K562 (cell line): Measurements from ENCODE around the gene NNAT. TPM values are rescaled to one million over a fixed set of nuclear protein-coding genes. Genes with fewer than 3 reads are reported as not detected.
A peak's percentile ranks its signal among the peaks of the same experiment; 100 is the strongest.

ENCODE experiments used
- ATAC-seq: fragments of 200-7000 bp; cut with Tn5 transposase; 3 replicates; pipeline ENCODE4 v1.9.1; 2020; ENCODE audit warnings: moderate library complexity
- BruUV-seq: library from RNA; stranded (reverse); fragments of 400-500 nt; replicated peaks from 2 replicates; lab custom pipeline; 2021; lab: Mats Ljungman, UMichigan
- CTCF ChIA-PET: fragments of 300-600 bp; formaldehyde crosslinking; extraction: SDS; loops from one replicate; lab custom pipeline; 2021; ENCODE audit warnings: low intra/inter-chr PET ratio; lab: Yijun Ruan, JAX
- POLR2A ChIA-PET: fragments of 300-600, 350-650 bp; sonication (Branson Sonifier 250); formaldehyde crosslinking; extraction: SDS; loops from one replicate; lab custom pipeline; 2021; ENCODE audit warnings: antibody characterized with exemption, inconsistent platforms; lab: Yijun Ruan, JAX
- DNase-seq, 4 experiments: peaks; one replicate each; pipeline versions ENCODE4 v3.0.0 to v3.0.0-alpha.2; 2011 to 2018; ENCODE audit warnings: low spot score in 3 of 4, mixed read lengths in 3 of 4; ENCODE audit errors: extremely low read depth in 1 of 4
- FAIRE-seq: peaks from 2 replicates; lab custom pipeline; 2011; peaks lifted over from hg19 to GRCh38; lab: Jason Lieb, UNC
- H2AFZ ChIP-seq: 2 replicates; pipeline ENCODE4 v1.6.0; 2011; ENCODE audit warnings: low read depth, low read length, control low read depth, inconsistent platforms
- H3K27ac ChIP-seq: fragments of 200-600 bp; 3 replicates; pipeline ENCODE4 v1.8.0; 2011; ENCODE audit warnings: low read depth, mild to moderate bottlenecking, control low read depth, inconsistent platforms, low read length, moderate library complexity, mixed read lengths; ENCODE audit errors: extremely low read depth
- H3K27me3 ChIP-seq, 2 experiments: fragments of 300-600 bp in 1 of 2; 2 replicates in 1 of 2; 3 replicates in 1 of 2; pipeline versions ENCODE4 v1.6.0 to v1.8.0; 2011; ENCODE audit warnings: inconsistent platforms in 2 of 2, low read length in 2 of 2, mild to moderate bottlenecking in 1 of 2, mixed read lengths in 1 of 2, moderate library complexity in 1 of 2; ENCODE audit not compliant: control insufficient read depth in 2 of 2, insufficient read depth in 2 of 2
- H3K36me3 ChIP-seq: fragments of 300-600 bp; 3 replicates; pipeline ENCODE4 v1.8.0; 2011; ENCODE audit warnings: mild to moderate bottlenecking, low read length, inconsistent platforms; ENCODE audit not compliant: control insufficient read depth, insufficient read depth
- H3K4me1 ChIP-seq, 2 experiments: fragments of 200-600 bp in 1 of 2; replicated peaks in 1 of 2; 2 replicates in 1 of 2; 3 replicates in 1 of 2; pipeline versions ENCODE4 v1.5.1 to v1.8.0; 2011; ENCODE audit warnings: inconsistent platforms in 2 of 2, low read length in 2 of 2, mild to moderate bottlenecking in 1 of 2, mixed read lengths in 1 of 2, moderate library complexity in 1 of 2; ENCODE audit not compliant: control insufficient read depth in 2 of 2, insufficient read depth in 2 of 2
- H3K4me2 ChIP-seq: 2 replicates; pipeline ENCODE4 v1.6.1; 2011; ENCODE audit warnings: low read length, control low read depth, inconsistent platforms, mixed read lengths; ENCODE audit not compliant: insufficient read depth
- H3K4me3 ChIP-seq: fragments of 200-600 bp; sonication (generic), shearing (Covaris generic); 2 replicates; pipeline ENCODE4 v1.5.1; 2016; ENCODE audit warnings: control low read depth, inconsistent platforms
- H3K79me2 ChIP-seq: fragments of 200-600 bp; 3 replicates; pipeline ENCODE4 v1.8.0; 2011; ENCODE audit warnings: low read length, inconsistent platforms; ENCODE audit not compliant: control insufficient read depth, insufficient read depth
- H3K9ac ChIP-seq, 2 experiments: 2 replicates each; pipeline versions ENCODE4 v1.6.0 to v1.6.1; 2011; ENCODE audit warnings: low read depth in 2 of 2, low read length in 2 of 2, control low read depth in 1 of 2, inconsistent platforms in 1 of 2, mild to moderate bottlenecking in 1 of 2, mixed read lengths in 1 of 2; ENCODE audit not compliant: insufficient read depth in 1 of 2
- H3K9me1 ChIP-seq: one replicate; pipeline ENCODE4 v1.6.0; 2011; ENCODE audit warnings: inconsistent platforms, mild to moderate bottlenecking, low read length, moderate library complexity; ENCODE audit not compliant: control insufficient read depth, insufficient read depth
- H3K9me3 ChIP-seq: replicated peaks from 2 replicates; pipeline ENCODE4 v1.5.1; 2011; ENCODE audit warnings: low read depth, low read length, inconsistent platforms; ENCODE audit not compliant: control insufficient read depth, insufficient read depth
- H4K20me1 ChIP-seq: replicated peaks from 2 replicates; pipeline ENCODE4 v1.6.1; 2011; ENCODE audit warnings: low read length, inconsistent platforms, mixed read lengths; ENCODE audit not compliant: control insufficient read depth, insufficient read depth
- BRD4 ChIP-seq: fragments of 200-600 bp; sonication (generic); IDR thresholded peaks from 2 replicates; pipeline ENCODE4 v1.6.1; 2017; ENCODE audit warnings: inconsistent platforms
- E2F4 ChIP-seq: sonication (generic); formaldehyde crosslinking; IDR thresholded peaks from 2 replicates; pipeline ENCODE4 v1.8.0; 2022; ENCODE audit warnings: mild to moderate bottlenecking, low read depth, missing genetic modification reagents
- NR4A1 ChIP-seq, 2 experiments: fragments of 250-450 bp in 1 of 2; fragments of 450-650 bp in 1 of 2; sonication (Bioruptor Pico) in 1 of 2; IDR thresholded peaks; 2 replicates each; pipeline versions ENCODE4 v1.4.0 to v1.6.1; 2016 to 2020; ENCODE audit warnings: mild to moderate bottlenecking in 2 of 2, missing compliant biosample characterization in 1 of 2, missing genetic modification characterization in 1 of 2, moderate library complexity in 1 of 2
- SETDB1 ChIP-seq: IDR thresholded peaks from one replicate; pipeline ENCODE4 v1.6.1; 2012; ENCODE audit warnings: low read length, control low read depth, inconsistent platforms
- STAT5A ChIP-seq: IDR thresholded peaks from 2 replicates; pipeline ENCODE4 v1.6.1; 2012; ENCODE audit warnings: low read length, inconsistent platforms, borderline replicate concordance
- TCF3 ChIP-seq: sonication (generic); formaldehyde crosslinking; IDR thresholded peaks from 2 replicates; pipeline ENCODE4 v1.4.0; 2020; ENCODE audit warnings: mild to moderate bottlenecking, missing genetic modification reagents
- YBX1 ChIP-seq: fragments of 450-650 bp; IDR thresholded peaks from 2 replicates; pipeline ENCODE4 v1.7.1; 2016; ENCODE audit warnings: mild to moderate bottlenecking
- YY1 ChIP-seq, 3 experiments: IDR thresholded peaks; 2 replicates each; pipeline ENCODE4 v1.6.1; 2011; ENCODE audit warnings: low read length in 2 of 3, mild to moderate bottlenecking in 2 of 3, moderate library complexity in 2 of 3, borderline replicate concordance in 1 of 3, control low read depth in 1 of 3, low read depth in 1 of 3; ENCODE audit not compliant: insufficient read depth in 3 of 3, insufficient replicate concordance in 2 of 3, control insufficient read depth in 1 of 3, insufficient read length in 1 of 3; ENCODE audit errors: extremely low read depth in 1 of 3
- ZNF23 ChIP-seq: fragments of 250-450 bp; sonication (Bioruptor Pico); IDR thresholded peaks from 2 replicates; pipeline ENCODE4 v1.4.0; 2020; ENCODE audit warnings: mild to moderate bottlenecking
- WGBS: fragments of 100-300 bp; shearing (Covaris generic); methylation state at CpG from one replicate; pipeline ENCODE4 v1.1.6; 2016; ENCODE audit warnings: low coverage, mixed read lengths; ENCODE audit not compliant: insufficient coverage; ENCODE audit errors: missing lambda C conversion rate; 5-methylcytosine and 5-hydroxymethylcytosine counted together
- in situ Hi-C: fragments of 300-500 bp; cut with MboI; formaldehyde crosslinking; loops from 4 replicates; pipeline ENCODE4 v1.15.0; 2018; ENCODE audit warnings: inconsistent platforms, mixed read lengths
- intact Hi-C: fragments of 100-400 bp; cut with micrococcal nuclease; formaldehyde crosslinking; loops from 2 replicates; pipeline ENCODE4 v1.14.2; 2022
- polyA plus RNA-seq, 8 experiments: library from polyadenylated mRNA; depleted of rRNA in 4 of 8; stranded (reverse) in 5 of 8; unstranded in 3 of 8; fragments of >200 nt; fragmentation: Nextera tagmentation in 2 of 8; fragmentation: Illumina TruSeq in 1 of 8; extraction: Ambion mirVana in 2 of 8; extraction: Trizol in 1 of 8; gene quantifications; 2 replicates each; pipeline versions ENCODE4 v1.2.1 to v1.2.3, GENCODE V29; 2011 to 2014; ENCODE audit warnings: inconsistent platforms in 1 of 8, missing spikeins in 1 of 8
- total RNA-seq, 7 experiments: library from RNA; depleted of rRNA in 6 of 7; stranded (reverse); fragments of >200 nt in 6 of 7; fragmentation: Illumina TruSeq in 2 of 7; extraction: Trizol in 2 of 7; gene quantifications; 2 replicates each; pipeline versions ENCODE4 v1.2.1 to v1.2.3, GENCODE V29; 2011 to 2021; ENCODE audit warnings: low replicate concordance in 1 of 7
- TF ChIP-seq, protein P1 (sequence below): fragments of 200-800 bp; sonication (Bioruptor generic); IDR thresholded peaks from 2 replicates; pipeline ENCODE4 v1.6.1; 2017; ENCODE audit warnings: missing genetic modification characterization, missing compliant biosample characterization

The NNAT gene
- total and polyA plus RNA-seq, 9 of the 15 experiments (the other 6 are each of a cell fraction or from before 2014, with no cell fraction given), result 0.13 TPM; not detected in 8

DNA sequence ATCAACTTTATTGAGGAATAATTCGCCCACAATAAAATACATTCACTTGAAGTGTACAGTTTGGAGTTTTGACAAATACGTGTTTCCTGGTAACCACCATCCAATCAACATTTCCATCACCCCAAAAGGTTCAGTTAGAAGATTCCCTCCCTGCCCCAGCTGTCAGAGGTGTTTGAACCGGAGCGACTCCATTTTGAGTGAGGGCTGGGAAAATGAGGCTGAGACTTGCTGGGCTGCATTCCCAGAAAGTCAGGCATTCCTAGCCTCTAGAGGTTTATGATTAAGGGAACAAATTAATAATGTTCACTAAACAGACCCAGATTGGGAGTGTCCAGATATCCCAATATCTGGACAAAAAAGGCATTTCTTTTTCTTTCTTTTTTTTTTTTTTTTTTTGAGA lies 39.6 kb downstream of the NNAT start:
- no peak overlapping the region for H3K9ac ChIP-seq
- DNase-seq, result no peak
- no peak for FAIRE-seq
- ChIA-PET CTCF (interaction anchor here (0.7 kb wide), 1 partner anchor 616 kb away, joined by 3 read pairs; no protein-coding TSS in a partner anchor), POLR2A (interaction anchor here (0.8 kb wide), 1 partner anchor 178 kb away, joined by 3 read pairs; no protein-coding TSS in a partner anchor)
- intact Hi-C loops, result no loop called here
- H3K4me1 ChIP-seq, result peaks cover 0 to 8% of the 10 kb centered on the region in 2 experiments; a peak in 3 of 5 replicates
- H3K27me3 ChIP-seq, result peaks cover 5 to 41% of the 10 kb centered on the region in 2 experiments; a peak in 4 of 5 replicates
- ATAC-seq, result no peak
- H4K20me1 ChIP-seq, result peaks cover 9% of the 10 kb centered on the region; the same call in 1 of the 2 replicates
- WGBS, result 17% methylated on average over 4 of the region's 4 CpGs
- H3K27ac ChIP-seq, result no peak overlapping the region
- TF ChIP-seq ZNF23 (CRISPR knock-in tag) (no peak), SETDB1 (no peak), E2F4 (CRISPR knock-in tag) (no peak), TCF3 (no peak), NR4A1 (CRISPR knock-in tag; IDR thresholded peaks at IDR 0.05) (no peak), NR4A1 (tag; IDR thresholded peaks at IDR 0.05) (peak; percentile 77), YY1 (IDR thresholded peaks at IDR 0.05; ENCODE audit: borderline replicate concordance in 1 of 3, control insufficient read depth in 1 of 3, extremely low read depth in 1 of 3, insufficient read depth in 3 of 3, insufficient read length in 1 of 3, insufficient replicate concordance in 2 of 3, low read depth in 1 of 3, low read length in 2 of 3) (peak in 1 of 3 experiments; percentile 23), STAT5A (no peak), BRD4 (no peak), YBX1 (no peak)
- TF ChIP-seq, protein P1, sequence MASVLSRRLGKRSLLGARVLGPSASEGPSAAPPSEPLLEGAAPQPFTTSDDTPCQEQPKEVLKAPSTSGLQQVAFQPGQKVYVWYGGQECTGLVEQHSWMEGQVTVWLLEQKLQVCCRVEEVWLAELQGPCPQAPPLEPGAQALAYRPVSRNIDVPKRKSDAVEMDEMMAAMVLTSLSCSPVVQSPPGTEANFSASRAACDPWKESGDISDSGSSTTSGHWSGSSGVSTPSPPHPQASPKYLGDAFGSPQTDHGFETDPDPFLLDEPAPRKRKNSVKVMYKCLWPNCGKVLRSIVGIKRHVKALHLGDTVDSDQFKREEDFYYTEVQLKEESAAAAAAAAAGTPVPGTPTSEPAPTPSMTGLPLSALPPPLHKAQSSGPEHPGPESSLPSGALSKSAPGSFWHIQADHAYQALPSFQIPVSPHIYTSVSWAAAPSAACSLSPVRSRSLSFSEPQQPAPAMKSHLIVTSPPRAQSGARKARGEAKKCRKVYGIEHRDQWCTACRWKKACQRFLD (CRISPR knock-in tag), result 0 out of 2 replicates have a peak, but pooled peaks have one; percentile 36
- no peaks in the 10 kb centered on the region for H3K79me2 ChIP-seq
- no peaks in the 10 kb centered on the region for H3K36me3 ChIP-seq
- in situ Hi-C loops, result loop anchor here (10.0 kb wide), 1 partner anchor 334 kb away; no protein-coding TSS in a partner anchor
- no peaks in the 10 kb centered on the region for H3K9me3 ChIP-seq
- no peaks in the 10 kb centered on the region for H3K9me1 ChIP-seq
- no peak overlapping the region for H3K4me2 ChIP-seq
- no peak overlapping the region for H3K4me3 ChIP-seq
- BruUV-seq, result no TSS peak
- H2AFZ ChIP-seq, result no peak overlapping the region
